ENCODE results near the gene USP46. TPM values are rescaled to one million over a fixed set of nuclear protein-coding genes. Genes with fewer than 3 reads are reported as not detected.

USP46 gene
- total RNA-seq, 1 experiment from 2014 or later, result 48.1 TPM

DNA sequence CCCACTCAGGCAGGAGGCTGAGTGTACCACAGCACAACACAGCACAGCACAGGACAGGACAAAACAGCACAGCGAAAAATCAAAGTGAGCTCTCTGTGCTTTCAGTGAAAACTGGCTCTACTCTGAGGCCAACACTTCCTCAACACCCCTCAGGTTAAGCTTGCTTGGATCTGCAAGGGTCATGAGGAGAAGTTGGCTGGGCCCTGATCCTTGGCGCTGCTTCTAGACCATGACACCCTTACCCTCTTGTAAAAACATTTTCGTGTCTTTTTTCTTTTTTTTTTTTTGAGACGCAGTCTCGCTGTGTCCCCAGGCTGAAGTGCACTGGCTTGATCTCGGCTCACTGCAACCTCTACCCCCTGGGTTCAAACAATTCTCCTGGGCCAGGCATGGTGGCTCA, 25.3 kb downstream of the USP46 start:
- TF ChIP-seq GRHL2 (CRISPR knock-in tag; IDR thresholded peaks at IDR 0.05; ENCODE audit: insufficient replicate concordance, severe bottlenecking) (no peak), TP53 (CRISPR knock-in tag; IDR thresholded peaks at IDR 0.05) (no peak), NR2C2 (CRISPR knock-in tag; IDR thresholded peaks at IDR 0.05) (no peak), ZNF121 (CRISPR knock-in tag; IDR thresholded peaks at IDR 0.05) (no peak), JUN (CRISPR knock-in tag; IDR thresholded peaks at IDR 0.05) (no peak), RELA (CRISPR knock-in tag; IDR thresholded peaks at IDR 0.05; ENCODE audit: borderline replicate concordance) (no peak), RORB (CRISPR knock-in tag; IDR thresholded peaks at IDR 0.05) (no peak), ETV6 (CRISPR knock-in tag; IDR thresholded peaks at IDR 0.05) (no peak), IRF1 (CRISPR knock-in tag; IDR thresholded peaks at IDR 0.05) (no peak), USF1 (CRISPR knock-in tag; IDR thresholded peaks at IDR 0.05) (no peak), ERG (CRISPR knock-in tag; IDR thresholded peaks at IDR 0.05) (no peak), MYBL2 (CRISPR knock-in tag; IDR thresholded peaks at IDR 0.05) (no peak), ZNF416 (CRISPR knock-in tag; IDR thresholded peaks at IDR 0.05) (no peak), MXD4 (CRISPR knock-in tag; IDR thresholded peaks at IDR 0.05; ENCODE audit: borderline replicate concordance) (no peak), TEAD4 (CRISPR knock-in tag; IDR thresholded peaks at IDR 0.05) (no peak)
- TF ChIP-seq, protein P1, sequence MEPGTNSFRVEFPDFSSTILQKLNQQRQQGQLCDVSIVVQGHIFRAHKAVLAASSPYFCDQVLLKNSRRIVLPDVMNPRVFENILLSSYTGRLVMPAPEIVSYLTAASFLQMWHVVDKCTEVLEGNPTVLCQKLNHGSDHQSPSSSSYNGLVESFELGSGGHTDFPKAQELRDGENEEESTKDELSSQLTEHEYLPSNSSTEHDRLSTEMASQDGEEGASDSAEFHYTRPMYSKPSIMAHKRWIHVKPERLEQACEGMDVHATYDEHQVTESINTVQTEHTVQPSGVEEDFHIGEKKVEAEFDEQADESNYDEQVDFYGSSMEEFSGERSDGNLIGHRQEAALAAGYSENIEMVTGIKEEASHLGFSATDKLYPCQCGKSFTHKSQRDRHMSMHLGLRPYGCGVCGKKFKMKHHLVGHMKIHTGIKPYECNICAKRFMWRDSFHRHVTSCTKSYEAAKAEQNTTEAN (CRISPR knock-in tag; IDR thresholded peaks at IDR 0.05), result no peak
- TF ChIP-seq, protein P2, sequence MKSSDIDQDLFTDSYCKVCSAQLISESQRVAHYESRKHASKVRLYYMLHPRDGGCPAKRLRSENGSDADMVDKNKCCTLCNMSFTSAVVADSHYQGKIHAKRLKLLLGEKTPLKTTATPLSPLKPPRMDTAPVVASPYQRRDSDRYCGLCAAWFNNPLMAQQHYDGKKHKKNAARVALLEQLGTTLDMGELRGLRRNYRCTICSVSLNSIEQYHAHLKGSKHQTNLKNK (CRISPR knock-in tag; IDR thresholded peaks at IDR 0.05), result no peak
- Mint-ChIP-seq H3K36me3 (peaks cover 15% of the 10 kb centered on the region), H3K4me1 (peaks cover 19% of the 10 kb centered on the region), H3K27me3 (ENCODE audit: low read depth) (no peaks in the 10 kb centered on the region), H3K9me3 (peaks cover 8% of the 10 kb centered on the region), H3K4me3 (no peak overlapping the region), H3K27ac (no peak overlapping the region)
- ATAC-seq, result no peak
- DNase-seq (ENCODE audit: low spot score), result no peak
- ChIA-PET POLR2A (no interaction called here), CTCF (interaction anchor here (0.7 to 1.2 kb wide), 2 partner anchors 24 to 406 kb away, joined by 4 to 5 read pairs; no protein-coding TSS in a partner anchor)

GRCh38 chr4:52628974-52629373, 30.1 kb downstream of the USP46 start:
- ATAC-seq (no peak), DNase-seq (ENCODE audit: low spot score) (no peak)
- ChIA-PET CTCF (no interaction called here), POLR2A (no interaction called here)
- H3K4me1 Mint-ChIP-seq, result peaks cover 8% of the 10 kb centered on the region
- peaks cover 45% of the 10 kb centered on the region for H3K36me3 Mint-ChIP-seq
- H3K27ac Mint-ChIP-seq, result no peak overlapping the region
- no peaks in the 10 kb centered on the region for H3K9me3 Mint-ChIP-seq
- no peak overlapping the region for H3K4me3 Mint-ChIP-seq
- H3K27me3 Mint-ChIP-seq (ENCODE audit: low read depth), result no peaks in the 10 kb centered on the region
- TF ChIP-seq, protein P3, sequence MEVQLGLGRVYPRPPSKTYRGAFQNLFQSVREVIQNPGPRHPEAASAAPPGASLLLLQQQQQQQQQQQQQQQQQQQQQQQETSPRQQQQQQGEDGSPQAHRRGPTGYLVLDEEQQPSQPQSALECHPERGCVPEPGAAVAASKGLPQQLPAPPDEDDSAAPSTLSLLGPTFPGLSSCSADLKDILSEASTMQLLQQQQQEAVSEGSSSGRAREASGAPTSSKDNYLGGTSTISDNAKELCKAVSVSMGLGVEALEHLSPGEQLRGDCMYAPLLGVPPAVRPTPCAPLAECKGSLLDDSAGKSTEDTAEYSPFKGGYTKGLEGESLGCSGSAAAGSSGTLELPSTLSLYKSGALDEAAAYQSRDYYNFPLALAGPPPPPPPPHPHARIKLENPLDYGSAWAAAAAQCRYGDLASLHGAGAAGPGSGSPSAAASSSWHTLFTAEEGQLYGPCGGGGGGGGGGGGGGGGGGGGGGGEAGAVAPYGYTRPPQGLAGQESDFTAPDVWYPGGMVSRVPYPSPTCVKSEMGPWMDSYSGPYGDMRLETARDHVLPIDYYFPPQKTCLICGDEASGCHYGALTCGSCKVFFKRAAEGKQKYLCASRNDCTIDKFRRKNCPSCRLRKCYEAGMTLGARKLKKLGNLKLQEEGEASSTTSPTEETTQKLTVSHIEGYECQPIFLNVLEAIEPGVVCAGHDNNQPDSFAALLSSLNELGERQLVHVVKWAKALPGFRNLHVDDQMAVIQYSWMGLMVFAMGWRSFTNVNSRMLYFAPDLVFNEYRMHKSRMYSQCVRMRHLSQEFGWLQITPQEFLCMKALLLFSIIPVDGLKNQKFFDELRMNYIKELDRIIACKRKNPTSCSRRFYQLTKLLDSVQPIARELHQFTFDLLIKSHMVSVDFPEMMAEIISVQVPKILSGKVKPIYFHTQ (CRISPR knock-in tag; IDR thresholded peaks at IDR 0.05), result no peak
- TF ChIP-seq, protein P4, sequence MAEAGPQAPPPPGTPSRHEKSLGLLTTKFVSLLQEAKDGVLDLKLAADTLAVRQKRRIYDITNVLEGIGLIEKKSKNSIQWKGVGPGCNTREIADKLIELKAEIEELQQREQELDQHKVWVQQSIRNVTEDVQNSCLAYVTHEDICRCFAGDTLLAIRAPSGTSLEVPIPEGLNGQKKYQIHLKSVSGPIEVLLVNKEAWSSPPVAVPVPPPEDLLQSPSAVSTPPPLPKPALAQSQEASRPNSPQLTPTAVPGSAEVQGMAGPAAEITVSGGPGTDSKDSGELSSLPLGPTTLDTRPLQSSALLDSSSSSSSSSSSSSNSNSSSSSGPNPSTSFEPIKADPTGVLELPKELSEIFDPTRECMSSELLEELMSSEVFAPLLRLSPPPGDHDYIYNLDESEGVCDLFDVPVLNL (CRISPR knock-in tag; IDR thresholded peaks at IDR 0.05; ENCODE audit: borderline replicate concordance, low read depth), result no peak
- no peak for TF ChIP-seq ZNF317 (CRISPR knock-in tag; IDR thresholded peaks at IDR 0.05; ENCODE audit: borderline replicate concordance, low read depth)
- TF ChIP-seq ARID4B (CRISPR knock-in tag; IDR thresholded peaks at IDR 0.05; ENCODE audit: borderline replicate concordance), result no peak
- TF ChIP-seq, protein P5, sequence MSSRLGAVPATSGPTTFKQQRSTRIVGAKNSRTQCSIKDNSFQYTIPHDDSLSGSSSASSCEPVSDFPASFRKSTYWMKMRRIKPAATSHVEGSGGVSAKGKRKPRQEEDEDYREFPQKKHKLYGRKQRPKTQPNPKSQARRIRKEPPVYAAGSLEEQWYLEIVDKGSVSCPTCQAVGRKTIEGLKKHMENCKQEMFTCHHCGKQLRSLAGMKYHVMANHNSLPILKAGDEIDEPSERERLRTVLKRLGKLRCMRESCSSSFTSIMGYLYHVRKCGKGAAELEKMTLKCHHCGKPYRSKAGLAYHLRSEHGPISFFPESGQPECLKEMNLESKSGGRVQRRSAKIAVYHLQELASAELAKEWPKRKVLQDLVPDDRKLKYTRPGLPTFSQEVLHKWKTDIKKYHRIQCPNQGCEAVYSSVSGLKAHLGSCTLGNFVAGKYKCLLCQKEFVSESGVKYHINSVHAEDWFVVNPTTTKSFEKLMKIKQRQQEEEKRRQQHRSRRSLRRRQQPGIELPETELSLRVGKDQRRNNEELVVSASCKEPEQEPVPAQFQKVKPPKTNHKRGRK (CRISPR knock-in tag; IDR thresholded peaks at IDR 0.05; ENCODE audit: borderline replicate concordance), result no peak
